GM12878 (cell line): ENCODE measurements around the gene ZFYVE21. TPM values are rescaled to one million over a fixed set of nuclear protein-coding genes. Genes with fewer than 3 reads are reported as not detected.

Experiments
- ATF2 ChIP-seq: IDR thresholded peaks from 2 replicates; pipeline ENCODE4 v1.6.1; 2012; ENCODE audit warnings: low read length, inconsistent platforms
- CBFB ChIP-seq: IDR thresholded peaks from 2 replicates; pipeline ENCODE4 v1.6.1; 2016; ENCODE audit warnings: antibody characterized with exemption, low read depth
- CEBPB ChIP-seq, 2 experiments: fragments of 150-350 bp in 1 of 2; IDR thresholded peaks; 2 replicates each; pipeline ENCODE4 v1.6.1; 2012 to 2014; ENCODE audit warnings: low read depth in 2 of 2, low read length in 2 of 2, borderline replicate concordance in 1 of 2, inconsistent platforms in 1 of 2
- DPF2 ChIP-seq: fragments of 450-650 bp; IDR thresholded peaks from 2 replicates; pipeline ENCODE4 v1.6.1; 2017; ENCODE audit warnings: mild to moderate bottlenecking
- EGR1 ChIP-seq, 2 experiments: IDR thresholded peaks; 1 replicate in 1 of 2; 2 replicates in 1 of 2; pipeline ENCODE4 v1.6.1; 2011 to 2012; ENCODE audit warnings: low read depth in 2 of 2, low read length in 2 of 2, borderline replicate concordance in 1 of 2, mild to moderate bottlenecking in 1 of 2, moderate library complexity in 1 of 2
- ELK1 ChIP-seq: IDR thresholded peaks from 2 replicates; pipeline ENCODE4 v1.6.1; 2012; ENCODE audit warnings: low read depth, low read length, improper control_type of control experiment
- EZH2 ChIP-seq: IDR thresholded peaks from 2 replicates; pipeline ENCODE4 v1.6.1; 2012; ENCODE audit warnings: low read depth, mild to moderate bottlenecking, control low read depth, inconsistent platforms, low read length, borderline replicate concordance; ENCODE audit not compliant: control insufficient read depth
- IKZF2 ChIP-seq, 2 experiments: fragments of 450-650 bp; IDR thresholded peaks; 2 replicates each; pipeline ENCODE4 v1.6.1; 2017; ENCODE audit warnings: mild to moderate bottlenecking in 2 of 2, moderate library complexity in 2 of 2
- JUNB ChIP-seq: IDR thresholded peaks from 2 replicates; pipeline ENCODE4 v1.6.1; 2016; ENCODE audit warnings: antibody characterized with exemption, mild to moderate bottlenecking
- KAT2A ChIP-seq: conservative IDR thresholded peaks from 2 replicates; pipeline ENCODE4 v1.6.1; 2011; ENCODE audit warnings: low read depth, low read length; ENCODE audit not compliant: control insufficient read depth
- MXI1 ChIP-seq: fragments of 150-350 bp; IDR thresholded peaks from 2 replicates; pipeline ENCODE4 v1.6.1; 2011; ENCODE audit warnings: low read depth, mild to moderate bottlenecking, inconsistent platforms, low read length, improper control_type of control experiment
- NFYA ChIP-seq: IDR thresholded peaks from 2 replicates; pipeline ENCODE4 v1.6.1; 2011; ENCODE audit warnings: low read depth, mild to moderate bottlenecking, low read length, improper control_type of control experiment, borderline replicate concordance
- NR2F1 ChIP-seq: fragments of 450-650 bp; conservative IDR thresholded peaks from 2 replicates; pipeline ENCODE4 v1.6.1; 2017; ENCODE audit warnings: mild to moderate bottlenecking
- POLR2AphosphoS5 ChIP-seq: IDR thresholded peaks from 2 replicates; pipeline ENCODE4 v1.6.1; 2011; ENCODE audit warnings: mild to moderate bottlenecking, low read length, inconsistent platforms
- RELA ChIP-seq: fragments of 450-650 bp; IDR thresholded peaks from 2 replicates; pipeline ENCODE4 v1.8.0; 2014; ENCODE audit warnings: borderline replicate concordance; ENCODE audit not compliant: partially characterized antibody
- RELB ChIP-seq: fragments of 450-650 bp; IDR thresholded peaks from 2 replicates; pipeline ENCODE4 v1.6.1; 2017; ENCODE audit warnings: low read depth, mild to moderate bottlenecking, moderate library complexity
- SMAD5 ChIP-seq: IDR thresholded peaks from 2 replicates; pipeline ENCODE4 v1.6.1; 2016; ENCODE audit warnings: antibody characterized with exemption, low read depth
- SMC3 ChIP-seq: IDR thresholded peaks from 2 replicates; pipeline ENCODE4 v1.6.1; 2011; ENCODE audit warnings: low read length, improper control_type of control experiment, borderline replicate concordance
- STAT1 ChIP-seq: fragments of 450-650 bp; conservative IDR thresholded peaks from 2 replicates; pipeline ENCODE4 v1.6.1; 2014; ENCODE audit warnings: antibody characterized with exemption, mild to moderate bottlenecking
- TAF1 ChIP-seq: IDR thresholded peaks from 2 replicates; pipeline ENCODE4 v1.6.1; 2011; ENCODE audit warnings: mild to moderate bottlenecking, low read depth, low read length, borderline replicate concordance
- TARDBP ChIP-seq: IDR thresholded peaks from 2 replicates; pipeline ENCODE4 v1.6.1; 2016; ENCODE audit warnings: borderline replicate concordance
- TBL1XR1 ChIP-seq: IDR thresholded peaks from 2 replicates; pipeline ENCODE4 v1.6.1; 2012; ENCODE audit warnings: low read depth, low read length, improper control_type of control experiment
- USF1 ChIP-seq: IDR thresholded peaks from 2 replicates; pipeline ENCODE4 v1.6.1; 2011; ENCODE audit warnings: borderline replicate concordance, low read depth, mild to moderate bottlenecking, moderate library complexity, mixed read lengths, low read length; ENCODE audit not compliant: insufficient read depth; ENCODE audit errors: extremely low read length
- ZNF217 ChIP-seq: fragments of 450-650 bp; IDR thresholded peaks from 2 replicates; pipeline ENCODE4 v1.6.1; 2017; ENCODE audit warnings: antibody characterized with exemption, mild to moderate bottlenecking
- polyA plus RNA-seq, 11 experiments: library from polyadenylated mRNA; depleted of rRNA in 4 of 11; unstranded in 6 of 11; stranded (reverse) in 5 of 11; fragments of >200 nt; fragmentation: Nextera tagmentation in 4 of 11; fragmentation: Illumina TruSeq in 1 of 11; extraction: Ambion mirVana in 4 of 11; extraction: Trizol in 1 of 11; gene quantifications; 1 replicate in 1 of 11; 2 replicates in 10 of 11; pipeline versions ENCODE4 v1.2.1 to v1.2.3, GENCODE V29; 2011 to 2016; ENCODE audit warnings: inconsistent platforms in 2 of 11, missing spikeins in 2 of 11, low read depth in 1 of 11
- total RNA-seq, 4 experiments: library from RNA; depleted of rRNA in 3 of 4; stranded (reverse); fragments of >200 nt in 3 of 4; fragmentation: Illumina TruSeq in 1 of 4; extraction: Trizol in 1 of 4; gene quantifications; 2 replicates each; pipeline versions ENCODE4 v1.2.1 to v1.2.3, GENCODE V29; 2013 to 2021

ZFYVE21 gene
- total and polyA plus RNA-seq, 10 of the 15 experiments (the other 5 are each of a cell fraction or from before 2014, with no cell fraction given): 0.79 to 21.7 (median 13.8) TPM

- TF ChIP-seq RELB: no peak
- peak; percentile 78; the same call in 1 of the 2 replicates for TF ChIP-seq POLR2AphosphoS5
- peak; percentile 68; the same call in 1 of the 2 replicates for TF ChIP-seq TAF1
- TF ChIP-seq KAT2A: no peak
- no peak for TF ChIP-seq ATF2
- no peak for TF ChIP-seq CEBPB (IDR thresholded peaks at IDR 0.05; ENCODE audit: borderline replicate concordance in 1 of 2, low read depth in 2 of 2, low read length in 2 of 2)
- peak in 1 of 2 experiments; percentile 59; a peak in 1 of 3 replicates for TF ChIP-seq EGR1 (IDR thresholded peaks at IDR 0.05; ENCODE audit: borderline replicate concordance in 1 of 2, low read depth in 2 of 2, low read length in 2 of 2)
- TF ChIP-seq STAT1: 0 out of 2 replicates have a peak, but pooled peaks have one; percentile 21
- peak; percentile 92 for TF ChIP-seq NR2F1
- peak; percentile 96 for TF ChIP-seq DPF2
- no peak for TF ChIP-seq RELA
- no peak for TF ChIP-seq ELK1
- TF ChIP-seq CBFB: no peak
- TF ChIP-seq TBL1XR1: no peak
- no peak for TF ChIP-seq JUNB
- no peak for TF ChIP-seq IKZF2 (IDR thresholded peaks at IDR 0.05)
- no peak for TF ChIP-seq SMC3
- TF ChIP-seq ZNF217: 0 out of 2 replicates have a peak, but pooled peaks have one; percentile 38
- TF ChIP-seq MXI1: no peak; the same call in 1 of the 2 replicates
- no peak for TF ChIP-seq EZH2
- TF ChIP-seq NFYA: peak; percentile 79
- peak; percentile 69 for TF ChIP-seq USF1
- no peak for TF ChIP-seq SMAD5
- TF ChIP-seq TARDBP: no peak
Observed at GRCh38 chr14:103715052-103716000, at the start of gene ZFYVE21, which contains the start of gene XRCC3 (continued).
